Stimulated activated CD8-positive, alpha-beta memory T cell treated with anti-CD3 and anti-CD28 coated beads, Interleukin-15, amount 100 ng/mL, for 1 hour (primary cell): ENCODE results near the gene TBC1D3E.
"Not testable (repeated sequence)": the region's sequence is repeated elsewhere in the genome, so short reads cannot be mapped to it uniquely, and the experiment has no call there.

Experiments
- DNase-seq: peaks from one replicate; pipeline ENCODE4 v3.0.0-alpha.2; 2020; ENCODE audit warnings: low read depth

TBC1D3E gene

DNA sequence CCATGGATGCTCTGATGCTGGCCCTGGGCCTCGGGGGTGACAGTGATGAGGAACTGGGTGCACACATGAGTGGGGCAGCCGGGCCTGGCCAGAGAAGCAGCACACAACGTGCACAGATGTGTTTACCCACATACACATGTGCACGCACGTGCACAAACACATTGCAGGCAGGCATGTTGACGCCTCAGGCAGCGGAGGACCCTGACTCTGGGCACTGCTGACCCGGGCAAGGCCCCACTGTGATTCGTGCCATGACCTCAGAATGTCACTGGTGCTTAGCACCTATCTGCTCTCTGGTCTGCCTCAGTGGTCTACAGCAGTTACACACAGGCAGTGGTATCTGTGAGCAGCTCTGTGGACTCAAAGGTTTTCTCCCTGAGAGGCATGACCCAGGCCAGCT, at the start of gene TBC1D3E:
TSS of gene TBC1D3E (plus strand) at position 301 of the 400 bp plus-strand sequence. CDS start 1,545 bp downstream, outside the sequence.
- DNase-seq: not testable (repeated sequence)

DNA sequence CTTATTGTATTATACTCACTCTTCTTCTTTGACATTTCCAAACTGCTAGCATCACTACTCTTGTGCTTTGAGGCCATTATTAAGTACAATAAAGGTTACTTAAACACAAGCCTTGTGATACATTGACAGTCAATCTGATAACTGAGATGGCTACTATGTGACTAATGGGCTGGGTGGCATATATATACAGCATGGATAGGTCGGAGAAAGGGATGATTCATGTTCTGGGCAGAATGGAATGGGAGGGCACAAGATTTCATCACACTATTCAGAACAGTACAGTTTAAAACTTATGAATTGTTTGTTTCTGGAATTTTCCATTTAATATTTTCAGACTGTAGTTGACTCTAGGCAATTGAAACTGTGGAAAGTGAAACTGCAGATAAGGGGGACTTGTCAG, 40.4 kb upstream of the TBC1D3E start:
- DNase-seq: not testable (repeated sequence)

DNA sequence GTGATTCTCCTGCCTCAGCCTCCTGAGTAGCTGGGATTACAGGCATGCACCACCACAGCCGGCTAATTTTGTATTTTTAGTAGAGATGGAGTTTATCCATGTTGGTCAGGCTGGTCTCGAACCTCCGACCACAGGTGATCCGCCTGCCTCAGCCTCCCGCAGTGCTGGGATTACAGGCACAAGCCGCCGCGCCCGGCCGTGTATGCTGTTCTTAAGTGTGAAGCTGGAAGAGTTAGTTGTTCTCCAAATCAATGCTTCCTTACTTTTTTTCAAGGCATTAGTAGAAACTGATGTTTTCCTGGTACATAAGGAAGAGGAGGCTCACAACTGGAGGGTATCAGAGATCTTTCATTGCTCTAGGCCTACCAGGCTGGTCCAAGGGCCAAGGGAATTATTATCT, 39.6 kb upstream of the TBC1D3E start:
- DNase-seq: not testable (repeated sequence)

DNA sequence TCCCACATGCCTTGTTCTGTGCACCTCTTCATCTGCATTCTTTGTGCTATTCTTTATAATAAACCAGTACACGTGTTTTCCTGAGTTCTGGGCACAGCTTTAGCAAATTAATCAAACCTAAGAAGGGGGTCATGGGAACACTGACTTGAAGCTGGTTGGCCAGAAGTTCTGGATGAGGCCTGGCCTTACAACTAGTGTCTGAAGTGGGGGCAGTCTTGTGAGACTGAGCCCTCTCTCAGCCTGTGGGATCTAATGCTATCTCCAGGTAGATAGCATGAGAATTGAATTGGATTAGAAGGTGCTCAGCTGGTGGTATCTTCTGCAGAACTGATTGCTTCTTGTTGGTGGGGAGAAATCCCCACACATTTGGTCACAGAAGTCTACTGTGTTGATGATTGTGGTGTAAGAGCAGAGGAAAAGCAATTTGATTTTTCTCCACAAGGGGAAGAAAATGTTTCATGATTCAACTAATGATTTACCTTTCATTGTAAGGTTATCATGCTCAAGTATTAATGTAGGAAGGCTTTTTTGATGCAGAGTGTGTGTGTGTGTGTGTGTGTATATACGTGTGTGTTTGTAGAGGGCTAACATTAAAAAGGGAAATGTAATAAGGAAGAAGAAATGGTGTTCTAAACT, 33.6 kb upstream of the TBC1D3E start:
- not testable (repeated sequence) for DNase-seq

DNA sequence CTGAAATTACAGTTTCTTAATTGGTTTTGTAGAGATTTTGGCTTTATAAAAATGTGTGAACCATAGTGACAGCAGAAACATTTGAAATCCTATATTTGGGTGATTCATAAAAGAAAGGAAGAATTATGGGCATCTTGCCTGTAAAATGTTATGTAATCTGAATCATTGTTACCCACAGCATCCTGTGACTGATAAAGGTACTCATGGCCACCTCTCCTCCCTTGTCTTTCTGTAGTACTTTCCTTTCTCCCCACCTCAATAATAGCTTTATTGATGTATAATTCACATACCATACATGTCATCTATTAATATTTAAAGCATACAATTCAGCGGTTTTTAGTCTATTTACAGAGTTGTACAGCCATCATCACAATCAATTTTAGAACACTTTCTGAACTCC, 28.5 kb upstream of the TBC1D3E start:
- DNase-seq: not testable (repeated sequence)

DNA sequence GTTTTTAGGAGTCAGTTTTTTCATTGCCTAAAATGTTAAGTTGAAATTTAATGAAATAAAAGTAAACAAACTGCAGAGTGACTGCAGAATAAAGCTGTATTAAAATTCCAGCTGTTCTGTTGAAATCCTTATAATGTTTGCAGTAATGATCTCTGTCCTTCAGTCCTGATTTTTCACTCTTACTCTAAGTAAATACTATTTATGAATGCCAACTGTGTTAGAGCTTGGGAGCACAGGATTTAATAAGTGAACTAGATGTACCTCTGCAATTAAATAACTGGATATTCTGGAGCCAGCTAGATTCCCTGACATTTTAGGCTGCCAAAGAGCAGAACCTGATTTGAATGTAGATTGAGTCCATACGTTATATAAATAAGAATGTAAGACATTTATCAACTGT, 7.9 kb upstream of the TBC1D3E start:
- DNase-seq: not testable (repeated sequence)

DNA sequence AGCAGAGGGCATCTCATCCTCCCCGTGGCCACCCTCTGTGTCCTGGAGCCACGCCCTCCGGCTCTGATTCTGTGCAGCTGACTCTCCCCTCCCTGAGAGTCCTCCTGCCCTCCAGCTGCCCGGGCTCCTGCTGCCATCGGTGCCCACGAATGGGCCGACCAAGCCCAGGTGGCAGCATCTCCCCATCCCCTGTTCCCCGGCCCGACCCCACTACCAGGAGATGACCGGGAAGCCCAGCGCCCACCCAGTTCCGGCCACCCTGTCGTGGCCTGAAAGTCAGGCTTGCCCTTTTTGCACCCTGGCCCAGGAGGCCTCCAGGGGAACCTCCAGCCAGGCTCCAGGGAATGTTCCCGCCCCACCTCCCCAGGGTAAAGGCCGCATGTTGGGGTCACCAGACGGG, 7.1 kb downstream of the TBC1D3E start:
- not testable (repeated sequence) for DNase-seq
